Prostate gland (tissue), 2 donors: Measurements from ENCODE around the gene LGMN.
"Not testable (repeated sequence)": the region's sequence is repeated elsewhere in the genome, so short reads cannot be mapped to it uniquely, and the experiment has no call there.

Experiments
- CTCF ChIP-seq, 4 experiments: fragments of 200-600 bp in 2 of 4; fragments of 450-650 bp in 2 of 4; sonication (generic) in 2 of 4; IDR thresholded peaks; 1 replicate in 3 of 4; 2 replicates in 1 of 4; pipeline ENCODE4 v1.5.1; 2016 to 2019; ENCODE audit warnings: antibody characterized with exemption in 4 of 4, mild to moderate bottlenecking in 2 of 4, moderate library complexity in 2 of 4
- POLR2A ChIP-seq: fragments of 450-650 bp; IDR thresholded peaks from one replicate; pipeline ENCODE4 v1.6.1; 2016; ENCODE audit warnings: antibody characterized with exemption, mild to moderate bottlenecking

GRCh38 chr14:92763666-92764631 lies 15.5 kb upstream of the LGMN start:
- not testable (repeated sequence) for TF ChIP-seq POLR2A; CTCF (IDR thresholded peaks at IDR 0.05)
